Neutrophil (primary cell): Measurements from ENCODE around the gene TLR6.

Experiments used
- H3K27ac ChIP-seq: fragments of 200-600 bp; sonication (generic); 2 replicates; pipeline ENCODE4 v1.5.1; 2016; ENCODE audit warnings: mild to moderate bottlenecking, moderate library complexity
- H3K27me3 ChIP-seq: fragments of 200-600 bp; sonication (generic); 2 replicates; pipeline ENCODE4 v1.6.0; 2016; ENCODE audit warnings: mild to moderate bottlenecking
- H3K36me3 ChIP-seq: fragments of 200-600 bp; sonication (generic); 2 replicates; pipeline ENCODE4 v1.5.1; 2017
- H3K4me1 ChIP-seq, 2 experiments: fragments of 200-600 bp in 1 of 2; sonication (generic) in 1 of 2; 1 replicate in 1 of 2; 2 replicates in 1 of 2; pipeline versions ENCODE4 v1.5.1 to v1.6.1; 2013 to 2016; ENCODE audit warnings: low read depth in 1 of 2, low read length in 1 of 2, mild to moderate bottlenecking in 1 of 2, moderate library complexity in 1 of 2; ENCODE audit not compliant: control insufficient read depth in 1 of 2, insufficient read depth in 1 of 2
- H3K4me3 ChIP-seq, 2 experiments: fragments of 200-600 bp in 1 of 2; sonication (generic) in 1 of 2; 1 replicate in 1 of 2; 2 replicates in 1 of 2; pipeline ENCODE4 v1.5.1; 2013 to 2016; ENCODE audit warnings: low read depth in 1 of 2, low read length in 1 of 2, mild to moderate bottlenecking in 1 of 2, moderate library complexity in 1 of 2
- H3K9me3 ChIP-seq: fragments of 200-600 bp; sonication (generic); 2 replicates; pipeline ENCODE4 v1.5.1; 2016
- CTCF ChIP-seq: fragments of 200-600 bp; sonication (generic); IDR thresholded peaks from 2 replicates; pipeline ENCODE4 v1.5.1; 2016; ENCODE audit warnings: antibody characterized with exemption

TLR6 gene

GRCh38 chr4:38803833-38804653 lies 52.6 kb downstream of the TLR6 start:
- H3K36me3 ChIP-seq: peaks cover 43% of the 10 kb centered on the region
- peaks cover 65 to 68% of the 10 kb centered on the region in 2 experiments for H3K4me1 ChIP-seq
- H3K27me3 ChIP-seq: no peaks in the 10 kb centered on the region
- H3K9me3 ChIP-seq: no peaks in the 10 kb centered on the region
- peak overlapping the region; percentile 75 to 79 for H3K4me3 ChIP-seq
- no peak for TF ChIP-seq CTCF
- H3K27ac ChIP-seq: peak overlapping the region; percentile 92

DNA sequence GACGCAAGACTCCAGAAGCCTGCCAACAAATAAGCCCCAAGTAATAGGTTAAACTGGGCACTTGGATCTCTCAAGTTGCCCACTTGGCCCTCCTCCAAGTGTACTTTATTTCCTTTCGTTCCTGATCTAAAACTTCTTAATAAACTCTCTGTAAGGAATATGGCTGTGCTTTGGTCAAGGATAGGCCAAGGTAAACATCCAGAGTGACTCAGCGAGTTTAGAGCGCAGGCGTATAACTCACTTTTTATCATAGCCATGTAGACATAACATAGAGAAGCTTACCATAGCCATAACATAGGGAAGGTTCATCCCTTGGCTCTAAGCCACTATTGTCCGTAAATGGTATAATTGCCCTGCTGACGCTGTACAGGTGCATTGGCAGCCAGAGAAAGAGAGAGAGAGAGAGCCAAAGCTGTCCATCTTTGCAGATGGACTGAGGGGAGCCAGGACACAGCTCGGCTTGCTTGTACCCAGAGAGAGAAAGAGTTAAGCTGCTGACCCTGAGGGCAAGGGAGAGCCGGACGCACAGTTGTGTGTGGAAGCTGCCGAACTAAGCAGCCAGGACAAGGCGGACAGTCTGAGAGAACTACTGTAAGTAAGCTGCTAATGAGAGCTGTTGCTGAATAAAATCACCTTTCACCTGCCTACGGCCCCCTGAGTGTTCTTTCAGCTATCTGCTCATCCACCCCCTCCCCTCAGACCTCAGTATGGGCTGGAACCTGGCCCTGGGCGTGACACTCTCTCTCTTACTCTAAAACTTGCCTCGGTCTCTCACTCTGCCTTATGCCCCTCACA lies 53.9 kb downstream of the TLR6 start:
- Histone ChIP-seq H3K4me3 (peak overlapping the region; percentile 75 to 79), H3K27me3 (no peaks in the 10 kb centered on the region), H3K4me1 (peaks cover 73 to 78% of the 10 kb centered on the region in 2 experiments), H3K36me3 (peaks cover 56% of the 10 kb centered on the region), H3K27ac (peak overlapping the region; percentile 92), H3K9me3 (no peaks in the 10 kb centered on the region)
- no peak for TF ChIP-seq CTCF

GRCh38 chr4:38800961-38801450 lies 55.6 kb downstream of the TLR6 start:
- TF ChIP-seq CTCF: no peak
- Histone ChIP-seq H3K36me3 (peaks cover 73% of the 10 kb centered on the region), H3K27ac (peak overlapping the region; percentile 92), H3K27me3 (no peaks in the 10 kb centered on the region), H3K4me3 (peak overlapping the region; percentile 75 to 79), H3K4me1 (peaks cover 71 to 78% of the 10 kb centered on the region in 2 experiments), H3K9me3 (no peaks in the 10 kb centered on the region)

DNA sequence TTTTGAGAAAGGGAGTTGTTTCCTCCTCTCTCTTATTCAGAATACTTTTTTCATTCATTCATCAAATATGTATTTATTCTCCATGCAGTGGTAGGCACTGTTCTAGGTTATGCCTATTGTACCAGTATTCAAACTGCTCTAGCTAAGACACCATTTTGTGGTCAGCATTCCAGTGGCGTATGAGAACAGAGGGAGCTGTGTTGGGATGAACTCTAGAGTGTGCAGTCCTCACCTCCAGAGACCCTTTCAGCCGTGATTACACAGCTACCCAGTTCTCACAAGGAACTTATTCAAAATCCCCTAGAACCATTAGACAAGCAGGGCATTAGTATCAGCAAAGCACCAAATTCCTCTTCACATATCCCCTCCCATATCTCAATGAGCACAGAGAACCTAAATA lies 56.3 kb downstream of the TLR6 start:
- Histone ChIP-seq H3K27me3 (no peaks in the 10 kb centered on the region), H3K36me3 (peaks cover 80% of the 10 kb centered on the region), H3K4me3 (peak overlapping the region; percentile 75 to 79), H3K9me3 (no peaks in the 10 kb centered on the region), H3K4me1 (peaks cover 71 to 78% of the 10 kb centered on the region in 2 experiments), H3K27ac (peak overlapping the region; percentile 92)
- no peak for TF ChIP-seq CTCF

DNA sequence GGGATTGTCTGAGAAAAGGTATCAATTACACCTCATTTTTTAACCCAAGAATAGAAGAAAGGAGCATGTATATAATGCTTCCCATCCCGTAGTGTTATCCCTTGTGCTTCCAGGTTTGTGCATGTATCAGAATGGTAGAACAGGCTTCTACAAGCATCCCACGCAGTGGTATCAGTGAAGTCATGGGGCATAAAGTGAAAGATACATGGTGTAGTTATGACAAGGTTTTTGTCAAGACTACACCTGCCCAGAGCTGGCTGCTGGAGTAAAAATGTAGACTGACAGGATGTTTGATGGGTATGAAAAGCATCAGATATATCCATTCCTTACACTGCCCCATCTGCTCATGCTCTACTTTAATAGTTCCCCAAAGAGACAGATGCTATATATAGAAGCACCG lies 61.5 kb downstream of the TLR6 start:
- peak overlapping the region; percentile 92 for H3K27ac ChIP-seq
- H3K27me3 ChIP-seq: no peaks in the 10 kb centered on the region
- no peak overlapping the region for H3K4me3 ChIP-seq
- TF ChIP-seq CTCF: no peak
- no peaks in the 10 kb centered on the region for H3K9me3 ChIP-seq
- peaks cover 77 to 86% of the 10 kb centered on the region in 2 experiments for H3K4me1 ChIP-seq
- H3K36me3 ChIP-seq: peaks cover 53% of the 10 kb centered on the region
